ENCODE results near the gene APH1B. TPM values are rescaled to one million over a fixed set of nuclear protein-coding genes. Genes with fewer than 3 reads are reported as not detected.
"Not testable (repeated sequence)": the region's sequence is repeated elsewhere in the genome, so short reads cannot be mapped to it uniquely, and the experiment has no call there.

The APH1B gene
- polyA plus RNA-seq, 1 donor = 11.6 TPM

GRCh38 chr15:63332367-63333124, 55.1 kb downstream of the APH1B start:
- DNase-seq = no peak

- DNase-seq = no peak
These were observed 57.4 kb downstream of the APH1B start for GRCh38 chr15:63334821-63335220.

- DNase-seq = no peak
These were observed 58.3 kb downstream of the APH1B start for GRCh38 chr15:63335543-63336240.

GRCh38 chr15:63337046-63337445, 59.6 kb downstream of the APH1B start:
- DNase-seq = no peak

GRCh38 chr15:63338170-63338569, 60.8 kb downstream of the APH1B start:
- no peak for DNase-seq

GRCh38 chr15:63339006-63339766, 61.8 kb downstream of the APH1B start:
- DNase-seq = no peak

- DNase-seq = no peak
These were observed 62.4 kb downstream of the APH1B start for GRCh38 chr15:63339836-63340235.

GRCh38 chr15:63340353-63340752, 62.9 kb downstream of the APH1B start:
- no peak for DNase-seq

GRCh38 chr15:63340878-63341277, 63.5 kb downstream of the APH1B start:
- DNase-seq = no peak

GRCh38 chr15:63341898-63342297, 64.5 kb downstream of the APH1B start:
- DNase-seq = no peak

GRCh38 chr15:63342996-63343562, 65.7 kb downstream of the APH1B start:
- not testable (repeated sequence) for DNase-seq

GRCh38 chr15:63344731-63345390, 67.5 kb downstream of the APH1B start:
- no peak for DNase-seq

GRCh38 chr15:63345391-63345752, 68.0 kb downstream of the APH1B start:
- no peak for DNase-seq

GRCh38 chr15:63347074-63347857, 69.9 kb downstream of the APH1B start:
- no peak for DNase-seq

- DNase-seq = no peak
These were observed 71.0 kb downstream of the APH1B start for GRCh38 chr15:63348392-63348791.

- no peak for DNase-seq
These were observed 71.8 kb downstream of the APH1B start for GRCh38 chr15:63349156-63349555.

- DNase-seq = no peak
These were observed 72.2 kb downstream of the APH1B start for GRCh38 chr15:63349621-63350020.

GRCh38 chr15:63350178-63350621, 72.8 kb downstream of the APH1B start:
- peak; percentile 82 for DNase-seq

GRCh38 chr15:63351170-63351569, 73.8 kb downstream of the APH1B start:
- no peak for DNase-seq

GRCh38 chr15:63352808-63353207, 75.4 kb downstream of the APH1B start:
- no peak for DNase-seq

GRCh38 chr15:63353261-63353660, 75.9 kb downstream of the APH1B start:
- no peak for DNase-seq

GRCh38 chr15:63353887-63354286, 76.5 kb downstream of the APH1B start:
- no peak for DNase-seq

Measured in hindlimb muscle (tissue), 1 donor.